ENCODE results near the gene RPA1.

- TF ChIP-seq POLR2A (IDR thresholded peaks at IDR 0.05) (no peak), CTCF (IDR thresholded peaks at IDR 0.05) (no peak)
These were observed 84.9 kb downstream of the RPA1 start for GRCh38 chr17:1914661-1915083.
